Ovary (tissue), 9 donors: Measurements from ENCODE around the gene FGR. TPM values are rescaled to one million over a fixed set of nuclear protein-coding genes. Genes with fewer than 3 reads are reported as not detected.

ENCODE experiments used
- DNase-seq, 5 donors: peaks; one replicate each; pipeline ENCODE4 v3.0.0-alpha.2; 2019 to 2020
- H3K27ac ChIP-seq, 2 donors: fragments of 200-600 bp; one replicate each; pipeline versions ENCODE4 v1.5.1 to v1.8.0; 2019 to 2022
- H3K27me3 ChIP-seq: fragments of 200-600 bp; one replicate; pipeline ENCODE4 v1.8.0; 2022
- H3K36me3 ChIP-seq: fragments of 200-600 bp; sonication (generic); one replicate; pipeline ENCODE4 v1.5.1; 2019
- H3K4me1 ChIP-seq: one replicate; pipeline ENCODE4 v1.8.1; 2013; ENCODE audit warnings: mild to moderate bottlenecking, moderate library complexity; ENCODE audit not compliant: insufficient read depth
- H3K4me3 ChIP-seq: fragments of 200-600 bp; sonication (generic); one replicate; pipeline ENCODE4 v1.5.1; 2017
- H3K9me3 ChIP-seq, 2 donors: fragments of 200-600 bp in 1 of 2; sonication (generic) in 1 of 2; one replicate each; pipeline versions ENCODE4 v1.5.1 to v1.8.1; 2013 to 2019; ENCODE audit warnings: mild to moderate bottlenecking in 1 of 2, moderate library complexity in 1 of 2
- EP300 ChIP-seq: sonication (generic); formaldehyde crosslinking; IDR thresholded peaks from one replicate; pipeline ENCODE4 v1.6.1; 2017; ENCODE audit warnings: antibody characterized with exemption
- POLR2A ChIP-seq: fragments of 450-650 bp; IDR thresholded peaks from one replicate; pipeline ENCODE4 v1.6.1; 2017; ENCODE audit warnings: antibody characterized with exemption, mild to moderate bottlenecking, moderate library complexity
- WGBS, 3 donors: extraction: QIAGEN DNeasy Blood & Tissue Kit in 1 of 3; methylation state at CpG; one replicate each; pipeline versions ENCODE4 v1.1.5 to v1.1.7; 2013 to 2017; 5-methylcytosine and 5-hydroxymethylcytosine counted together
- intact Hi-C, 4 donors: fragments of 100-400 bp; cut with DNase I; formaldehyde crosslinking; loops; one replicate each; pipeline versions ENCODE4 v1.11.0 to v1.15.1; 2022 to 2023
- polyA plus RNA-seq, 2 donors: library from polyadenylated mRNA; stranded (reverse); fragments of 200-250 nt in 1 of 2; fragments of 350-450 nt in 1 of 2; fragmentation: Illumina TruSeq in 1 of 2; extraction: RNeasy Lipid Tissue Mini Kit (QIAGEN cat#74804) in 1 of 2; gene quantifications; one replicate each; pipeline ENCODE4 v1.2.3, GENCODE V29; 2013 to 2014
- total RNA-seq, 7 donors: library from RNA; depleted of rRNA in 2 of 7; stranded (reverse); fragments of >200 nt in 2 of 7; fragmentation: NEBNext Ultra II Directional in 3 of 7; extraction: Animal tissue kit (Norgen Biotek cat#: 25700) in 3 of 7; gene quantifications; one replicate each; pipeline versions ENCODE4 v1.1.0 to v1.2.4, GENCODE V29; 2016 to 2023
- TF ChIP-seq, protein P1 (sequence below), 3 donors: fragments of 450-650 bp in 2 of 3; fragments of 200-600 bp in 1 of 3; IDR thresholded peaks; one replicate each; pipeline versions ENCODE4 v1.5.1 to v1.8.0; 2016 to 2022; ENCODE audit warnings: antibody characterized with exemption in 3 of 3, mild to moderate bottlenecking in 1 of 3
- donor health status: DM: no; HTN: no; CAD: no; lungs with moderate emphysema.
- donor health status: DM: no; HTN: no; CAD: no.
- donor health status: Bipolar disorder and iron deficiency.
- donor health status: DM: yes; HTN: yes; CAD: no.
- donor health status: DM: no; HTN: no; CAD: no.
- donor health status: DM: yes; HTN: yes; CAD: no.

Gene FGR
- total and polyA plus RNA-seq, 9 donors: 1.1 to 14.1 (median 4.2) TPM

- intact Hi-C loops: no loop called here
- peak; percentile 28 for TF ChIP-seq POLR2A
- TF ChIP-seq, protein P1, sequence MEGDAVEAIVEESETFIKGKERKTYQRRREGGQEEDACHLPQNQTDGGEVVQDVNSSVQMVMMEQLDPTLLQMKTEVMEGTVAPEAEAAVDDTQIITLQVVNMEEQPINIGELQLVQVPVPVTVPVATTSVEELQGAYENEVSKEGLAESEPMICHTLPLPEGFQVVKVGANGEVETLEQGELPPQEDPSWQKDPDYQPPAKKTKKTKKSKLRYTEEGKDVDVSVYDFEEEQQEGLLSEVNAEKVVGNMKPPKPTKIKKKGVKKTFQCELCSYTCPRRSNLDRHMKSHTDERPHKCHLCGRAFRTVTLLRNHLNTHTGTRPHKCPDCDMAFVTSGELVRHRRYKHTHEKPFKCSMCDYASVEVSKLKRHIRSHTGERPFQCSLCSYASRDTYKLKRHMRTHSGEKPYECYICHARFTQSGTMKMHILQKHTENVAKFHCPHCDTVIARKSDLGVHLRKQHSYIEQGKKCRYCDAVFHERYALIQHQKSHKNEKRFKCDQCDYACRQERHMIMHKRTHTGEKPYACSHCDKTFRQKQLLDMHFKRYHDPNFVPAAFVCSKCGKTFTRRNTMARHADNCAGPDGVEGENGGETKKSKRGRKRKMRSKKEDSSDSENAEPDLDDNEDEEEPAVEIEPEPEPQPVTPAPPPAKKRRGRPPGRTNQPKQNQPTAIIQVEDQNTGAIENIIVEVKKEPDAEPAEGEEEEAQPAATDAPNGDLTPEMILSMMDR (IDR thresholded peaks at IDR 0.05): no peak
These were observed 36.0 kb downstream of the FGR start for GRCh38 chr1:27598902-27599528.

GRCh38 chr1:27598295-27598687, 36.7 kb downstream of the FGR start:
- TF ChIP-seq POLR2A (no peak), EP300 (no peak)
- TF ChIP-seq, protein P1 (IDR thresholded peaks at IDR 0.05): no peak
- peak; percentile 73 to 81 (median 78) for DNase-seq
- intact Hi-C loops: no loop called here
- Histone ChIP-seq H3K36me3 (no peaks in the 10 kb centered on the region), H3K27ac (peak overlapping the region; percentile 71 to 86), H3K4me3 (no peak overlapping the region), H3K9me3 (no peaks in the 10 kb centered on the region), H3K4me1 (peaks cover 59% of the 10 kb centered on the region), H3K27me3 (no peaks in the 10 kb centered on the region)
- 8 to 16% (median 14%) methylated on average over 3 of the region's 3 CpGs for WGBS, 3 donors

More at GRCh38 chr1:27598902-27599528, 36.0 kb downstream of the FGR start:
- Histone ChIP-seq H3K27me3 (no peaks in the 10 kb centered on the region), H3K27ac (peak overlapping the region; percentile 71 to 86), H3K9me3 (no peaks in the 10 kb centered on the region), H3K4me1 (peaks cover 53% of the 10 kb centered on the region), H3K36me3 (no peaks in the 10 kb centered on the region), H3K4me3 (peak overlapping the region; percentile 9)
- DNase-seq: peak; percentile 82 to 92 (median 89)
- WGBS, 3 donors: 0 to 4% (median 3%) methylated on average over 6 of the region's 6 CpGs

- H3K4me3 ChIP-seq: no peak overlapping the region
- H3K36me3 ChIP-seq: no peaks in the 10 kb centered on the region
- H3K27me3 ChIP-seq: no peaks in the 10 kb centered on the region
- WGBS, 3 donors: 9 to 23% (median 15%) methylated on average over 7 of the region's 7 CpGs
- H3K27ac ChIP-seq: peak overlapping the region; percentile 71 to 86
- DNase-seq: peak in 1 of 5 donors; percentile 42
- TF ChIP-seq EP300 (no peak), POLR2A (no peak)
- TF ChIP-seq, protein P1 (IDR thresholded peaks at IDR 0.05): no peak
- no peaks in the 10 kb centered on the region for H3K9me3 ChIP-seq
- H3K4me1 ChIP-seq: peaks cover 64% of the 10 kb centered on the region
- intact Hi-C loops: no loop called here
These were observed 37.3 kb downstream of the FGR start for GRCh38 chr1:27597516-27598294.

DNA sequence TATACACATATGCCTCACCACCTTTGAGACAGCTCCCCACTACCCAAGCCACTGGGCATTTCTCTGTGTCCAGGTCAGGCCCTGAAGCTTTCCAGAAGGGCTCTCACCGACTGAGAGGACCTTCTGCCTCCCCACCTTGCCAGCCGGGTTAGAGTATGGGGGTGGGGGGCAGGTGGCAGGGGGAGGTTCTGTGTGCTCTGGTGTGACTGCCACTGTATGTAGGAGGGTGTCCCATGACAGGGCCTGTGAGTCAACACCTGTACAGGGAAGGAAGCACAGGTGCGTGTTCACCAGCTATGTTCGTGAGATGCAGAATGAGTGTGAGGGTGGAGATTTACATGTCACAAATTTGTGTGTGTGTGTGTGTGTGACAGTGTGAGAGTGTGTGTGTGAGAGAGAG, 38.0 kb downstream of the FGR start:
- intact Hi-C loops: no loop called here
- Histone ChIP-seq H3K4me1 (peaks cover 68% of the 10 kb centered on the region), H3K27ac (peak overlapping the region in 1 of 2 donors; percentile 86), H3K4me3 (no peak overlapping the region), H3K36me3 (no peaks in the 10 kb centered on the region), H3K27me3 (no peaks in the 10 kb centered on the region), H3K9me3 (no peaks in the 10 kb centered on the region)
- DNase-seq: peak in 1 of 5 donors; percentile 25
- 31 to 36% (median 32%) methylated on average over 4 of the region's 4 CpGs for WGBS, 3 donors
- TF ChIP-seq EP300 (no peak), POLR2A (no peak)
- TF ChIP-seq, protein P1 (IDR thresholded peaks at IDR 0.05): no peak
